Activated CD4-positive, CD25-positive, alpha-beta regulatory T cell (primary cell): ENCODE data around the gene NSF.
"Not testable (repeated sequence)": the region's sequence is repeated elsewhere in the genome, so short reads cannot be mapped to it uniquely, and the experiment has no call there.

Experiments used
- DNase-seq, 4 experiments: peaks; one replicate each; lab custom pipeline; 2025; lab: John Stamatoyannopoulos, UW

NSF gene

GRCh38 chr17:46774108-46774737, 183.8 kb downstream of the NSF start:
- DNase-seq: no peak

GRCh38 chr17:46776298-46777005, 186.0 kb downstream of the NSF start:
- DNase-seq: no peak

GRCh38 chr17:46777943-46778915, 187.8 kb downstream of the NSF start:
- no peak for DNase-seq

GRCh38 chr17:46780003-46780373, 189.5 kb downstream of the NSF start:
- DNase-seq: no peak

- no peak for DNase-seq
Observed at GRCh38 chr17:46782250-46782953, 191.9 kb downstream of the NSF start.

- no peak for DNase-seq
Observed at GRCh38 chr17:46783031-46783593, 192.6 kb downstream of the NSF start.

GRCh38 chr17:46785696-46786095, 195.2 kb downstream of the NSF start:
- no peak for DNase-seq

- no peak for DNase-seq
Observed at GRCh38 chr17:46787478-46787877, 197.0 kb downstream of the NSF start.

GRCh38 chr17:46788300-46788699, 197.8 kb downstream of the NSF start:
- no peak for DNase-seq

GRCh38 chr17:46788796-46789195, 198.3 kb downstream of the NSF start:
- no peak for DNase-seq

- no peak for DNase-seq
Observed at GRCh38 chr17:46789610-46790009, 199.1 kb downstream of the NSF start.

- DNase-seq: no peak
Observed at GRCh38 chr17:46790216-46790615, 199.7 kb downstream of the NSF start.

- no peak for DNase-seq
Observed at GRCh38 chr17:46791531-46791930, 201.1 kb downstream of the NSF start.

- DNase-seq: no peak
Observed at GRCh38 chr17:46792071-46792470, 201.6 kb downstream of the NSF start.

GRCh38 chr17:46793023-46793422, 202.6 kb downstream of the NSF start:
- not testable (repeated sequence) for DNase-seq

- no peak for DNase-seq
Observed at GRCh38 chr17:46793541-46793940, 203.1 kb downstream of the NSF start.

- no peak for DNase-seq
Observed at GRCh38 chr17:46794318-46794717, 203.8 kb downstream of the NSF start.

GRCh38 chr17:46795379-46795952, 205.0 kb downstream of the NSF start:
- no peak for DNase-seq

- DNase-seq: no peak
Observed at GRCh38 chr17:46796084-46796483, 205.6 kb downstream of the NSF start.

- DNase-seq: no peak
Observed at GRCh38 chr17:46796524-46796923, 206.1 kb downstream of the NSF start.

GRCh38 chr17:46796956-46797530, 206.6 kb downstream of the NSF start:
- no peak for DNase-seq
